Neural cell (in vitro differentiated cells): ENCODE data around the gene LAMC2. TPM values are rescaled to one million over a fixed set of nuclear protein-coding genes. Genes with fewer than 3 reads are reported as not detected.

Experiments used
- H2AFZ ChIP-seq: fragments of 200-600, 300-800 bp; sonication (generic), shearing (Covaris generic); 2 replicates; pipeline ENCODE4 v1.6.0; 2014; ENCODE audit warnings: low read depth, mild to moderate bottlenecking, antibody characterized with exemption, low read length, moderate library complexity
- H3F3A ChIP-seq: fragments of 200-600 bp; shearing (Covaris generic); 2 replicates; pipeline ENCODE4 v1.6.1; 2016; ENCODE audit warnings: mild to moderate bottlenecking, moderate library complexity, mixed read lengths, antibody characterized with exemption, low read length; ENCODE audit not compliant: insufficient read depth, poor library complexity, severe bottlenecking
- H3K27ac ChIP-seq: fragments of 200-600, 300-800 bp; sonication (generic), shearing (Covaris generic); 2 replicates; pipeline ENCODE4 v1.5.1; 2014; ENCODE audit warnings: mild to moderate bottlenecking, low read length, moderate library complexity
- H3K27me3 ChIP-seq: fragments of 300-800, 200-600 bp; sonication (generic), shearing (Covaris generic); 2 replicates; pipeline ENCODE4 v1.6.0; 2014; ENCODE audit warnings: mild to moderate bottlenecking, low read depth, low read length, moderate library complexity; ENCODE audit not compliant: insufficient read depth
- H3K36me3 ChIP-seq: fragments of 300-800, 200-600 bp; sonication (generic), shearing (Covaris generic); 2 replicates; pipeline ENCODE4 v1.5.1; 2014; ENCODE audit warnings: mild to moderate bottlenecking, antibody characterized with exemption, low read length, moderate library complexity; ENCODE audit not compliant: insufficient read depth
- H3K4me2 ChIP-seq: fragments of 300-800, 200-600 bp; sonication (generic), shearing (Covaris generic); 2 replicates; pipeline ENCODE4 v1.6.0; 2014; ENCODE audit warnings: mild to moderate bottlenecking, low read length
- H3K4me3 ChIP-seq: fragments of 300-800, 200-600 bp; sonication (generic), shearing (Covaris generic); 2 replicates; pipeline ENCODE4 v1.5.1; 2014; ENCODE audit warnings: mild to moderate bottlenecking, low read length, moderate library complexity
- H3K79me2 ChIP-seq: fragments of 200-600 bp; shearing (Covaris generic); replicated peaks from 2 replicates; pipeline ENCODE4 v1.6.0; 2014; ENCODE audit warnings: mild to moderate bottlenecking, low read length, moderate library complexity; ENCODE audit not compliant: insufficient read depth
- H3K9ac ChIP-seq: fragments of 300-800, 200-600 bp; sonication (generic), shearing (Covaris generic); 2 replicates; pipeline ENCODE4 v1.6.1; 2016; ENCODE audit warnings: mild to moderate bottlenecking, low read length, mixed read lengths
- H3K9me2 ChIP-seq: fragments of 200-600 bp; shearing (Covaris generic); 2 replicates; pipeline ENCODE4 v1.6.1; 2016; ENCODE audit warnings: mild to moderate bottlenecking, low read length, mixed read lengths; ENCODE audit not compliant: insufficient read depth
- H3K9me3 ChIP-seq: fragments of 200-600, 300-800 bp; sonication (generic), shearing (Covaris generic); 2 replicates; pipeline ENCODE4 v1.6.1; 2016; ENCODE audit warnings: mild to moderate bottlenecking, mixed run types, low read length, moderate library complexity, mixed read lengths
- H4K20me1 ChIP-seq: fragments of 200-600 bp; shearing (Covaris generic); 2 replicates; pipeline ENCODE4 v1.6.1; 2016; ENCODE audit warnings: mild to moderate bottlenecking, mixed run types; ENCODE audit not compliant: insufficient read depth
- EP300 ChIP-seq: fragments of 450-650 bp; conservative IDR thresholded peaks from 2 replicates; pipeline ENCODE4 v1.6.1; 2014; ENCODE audit warnings: antibody characterized with exemption, mild to moderate bottlenecking, moderate library complexity; ENCODE audit not compliant: poor library complexity, severe bottlenecking
- EZH2 ChIP-seq: fragments of 200-600, 300-800 bp; shearing (Covaris generic), sonication (generic); IDR thresholded peaks from 2 replicates; pipeline ENCODE4 v1.6.1; 2014; ENCODE audit warnings: antibody characterized with exemption, low read length, borderline replicate concordance, mild to moderate bottlenecking; ENCODE audit not compliant: insufficient read depth, poor library complexity, severe bottlenecking
- MXI1 ChIP-seq: fragments of 450-650 bp; conservative IDR thresholded peaks from 2 replicates; pipeline ENCODE4 v1.6.1; 2014; ENCODE audit warnings: antibody characterized with exemption, mild to moderate bottlenecking; ENCODE audit not compliant: poor library complexity, severe bottlenecking
- POLR2AphosphoS5 ChIP-seq: IDR thresholded peaks from 2 replicates; pipeline ENCODE4 v1.6.1; 2012
- RAD21 ChIP-seq: fragments of 450-650 bp; conservative IDR thresholded peaks from 2 replicates; pipeline ENCODE4 v1.6.1; 2014; ENCODE audit warnings: antibody characterized with exemption, mild to moderate bottlenecking, moderate library complexity
- REST ChIP-seq: IDR thresholded peaks from 2 replicates; pipeline ENCODE4 v1.6.1; 2012; ENCODE audit warnings: borderline replicate concordance
- SMC3 ChIP-seq: fragments of 450-650 bp; conservative IDR thresholded peaks from 2 replicates; pipeline ENCODE4 v1.6.1; 2014; ENCODE audit warnings: antibody characterized with exemption, mild to moderate bottlenecking, moderate library complexity; ENCODE audit not compliant: poor library complexity
- TAF1 ChIP-seq: IDR thresholded peaks from 2 replicates; pipeline ENCODE4 v1.6.1; 2012; ENCODE audit warnings: low read depth
- polyA plus RNA-seq: library from polyadenylated mRNA; depleted of rRNA; stranded (reverse); fragments of >200 nt; gene quantifications from 2 replicates; pipeline ENCODE4 v1.2.3, GENCODE V29; 2014
- TF ChIP-seq, protein P1 (sequence below): fragments of 450-650 bp; IDR thresholded peaks from 2 replicates; pipeline ENCODE4 v1.5.1; 2014; ENCODE audit warnings: antibody characterized with exemption, mild to moderate bottlenecking, moderate library complexity; ENCODE audit not compliant: poor library complexity, severe bottlenecking

Gene LAMC2
- polyA plus RNA-seq, 1 donor from 2014 or later = 0.67 TPM

- no peaks in the 10 kb centered on the region for H3K79me2 ChIP-seq
- H3K27ac ChIP-seq = no peak overlapping the region
- no peaks in the 10 kb centered on the region for H3K9me3 ChIP-seq
- no peak overlapping the region for H3K9ac ChIP-seq
- no peaks in the 10 kb centered on the region for H3K27me3 ChIP-seq
- H3F3A ChIP-seq = no peaks in the 10 kb centered on the region
- H2AFZ ChIP-seq = no peak overlapping the region
- no peaks in the 10 kb centered on the region for H3K9me2 ChIP-seq
- H4K20me1 ChIP-seq = no peaks in the 10 kb centered on the region
- no peak overlapping the region for H3K4me2 ChIP-seq
- H3K4me3 ChIP-seq = no peak overlapping the region
- TF ChIP-seq, protein P1, sequence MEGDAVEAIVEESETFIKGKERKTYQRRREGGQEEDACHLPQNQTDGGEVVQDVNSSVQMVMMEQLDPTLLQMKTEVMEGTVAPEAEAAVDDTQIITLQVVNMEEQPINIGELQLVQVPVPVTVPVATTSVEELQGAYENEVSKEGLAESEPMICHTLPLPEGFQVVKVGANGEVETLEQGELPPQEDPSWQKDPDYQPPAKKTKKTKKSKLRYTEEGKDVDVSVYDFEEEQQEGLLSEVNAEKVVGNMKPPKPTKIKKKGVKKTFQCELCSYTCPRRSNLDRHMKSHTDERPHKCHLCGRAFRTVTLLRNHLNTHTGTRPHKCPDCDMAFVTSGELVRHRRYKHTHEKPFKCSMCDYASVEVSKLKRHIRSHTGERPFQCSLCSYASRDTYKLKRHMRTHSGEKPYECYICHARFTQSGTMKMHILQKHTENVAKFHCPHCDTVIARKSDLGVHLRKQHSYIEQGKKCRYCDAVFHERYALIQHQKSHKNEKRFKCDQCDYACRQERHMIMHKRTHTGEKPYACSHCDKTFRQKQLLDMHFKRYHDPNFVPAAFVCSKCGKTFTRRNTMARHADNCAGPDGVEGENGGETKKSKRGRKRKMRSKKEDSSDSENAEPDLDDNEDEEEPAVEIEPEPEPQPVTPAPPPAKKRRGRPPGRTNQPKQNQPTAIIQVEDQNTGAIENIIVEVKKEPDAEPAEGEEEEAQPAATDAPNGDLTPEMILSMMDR = no peak
- no peak for TF ChIP-seq MXI1
- TF ChIP-seq EZH2 = no peak
- TF ChIP-seq SMC3 = no peak
- no peak for TF ChIP-seq EP300
- TF ChIP-seq REST = no peak
- TF ChIP-seq TAF1 = no peak
- TF ChIP-seq RAD21 = no peak
- TF ChIP-seq POLR2AphosphoS5 = no peak
- H3K36me3 ChIP-seq = peaks cover 9% of the 10 kb centered on the region
Measured at GRCh38 chr1:183274836-183275235, 88.8 kb downstream of the LAMC2 start.

DNA sequence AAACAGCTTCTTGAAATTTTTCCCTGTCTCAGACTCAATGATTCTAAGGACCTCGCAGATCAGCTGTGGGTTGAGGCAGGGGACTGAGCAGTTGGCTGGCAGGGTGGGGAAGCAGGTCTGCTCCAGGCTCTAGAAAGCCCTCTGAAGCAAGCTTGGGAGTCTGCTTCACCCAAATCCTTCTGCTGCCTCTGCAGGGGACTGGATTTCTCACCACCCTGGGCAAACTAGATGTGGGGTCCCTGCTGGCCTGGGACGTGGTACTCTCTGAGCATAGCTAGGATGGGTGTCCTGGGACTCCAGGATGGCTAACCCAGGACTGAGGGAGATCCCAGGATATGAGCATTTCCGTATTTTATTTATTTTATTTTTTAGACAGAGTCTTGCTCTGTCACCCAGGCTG, 89.3 kb downstream of the LAMC2 start:
- Histone ChIP-seq H3K27me3 (no peaks in the 10 kb centered on the region), H3K9me3 (no peaks in the 10 kb centered on the region), H4K20me1 (no peaks in the 10 kb centered on the region), H3K4me3 (no peak overlapping the region), H3K79me2 (no peaks in the 10 kb centered on the region), H3K36me3 (peaks cover 9% of the 10 kb centered on the region), H3K27ac (no peak overlapping the region), H2AFZ (no peak overlapping the region), H3K9ac (no peak overlapping the region), H3K9me2 (no peaks in the 10 kb centered on the region), H3F3A (no peaks in the 10 kb centered on the region), H3K4me2 (no peak overlapping the region)
- no peak for TF ChIP-seq EP300
- TF ChIP-seq RAD21 = no peak
- no peak for TF ChIP-seq MXI1
- TF ChIP-seq, protein P1 = no peak
- no peak for TF ChIP-seq REST
- TF ChIP-seq POLR2AphosphoS5 = no peak
- no peak for TF ChIP-seq EZH2
- no peak for TF ChIP-seq SMC3
